ENCODE measurements around the gene ZNF575.
"Not testable (repeated sequence)": the region's sequence is repeated elsewhere in the genome, so short reads cannot be mapped to it uniquely, and the experiment has no call there.

The ZNF575 gene

GRCh38 chr19:43545276-43545675 lies 12.3 kb downstream of the ZNF575 start:
- DNase-seq = no peak

DNA sequence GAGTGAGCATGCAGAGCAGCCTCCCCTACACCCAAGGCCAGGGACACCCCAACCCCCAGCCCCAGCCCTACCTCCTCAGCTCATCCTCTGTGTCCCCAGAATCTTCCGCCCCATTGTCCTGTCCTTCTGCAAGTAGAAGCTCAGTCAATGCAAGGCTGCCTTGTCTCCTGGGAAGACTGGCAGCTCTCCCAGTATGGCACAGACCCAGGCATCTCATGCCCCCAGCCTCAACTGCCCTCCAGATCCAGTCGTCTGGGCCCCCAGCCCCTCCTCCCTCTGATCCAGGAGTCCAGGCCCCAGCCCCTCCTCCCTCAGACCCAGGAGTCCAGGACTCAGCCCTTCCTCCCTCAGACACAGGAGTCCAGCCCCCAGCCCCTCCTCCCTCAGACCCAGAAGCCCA lies 13.0 kb downstream of the ZNF575 start:
- DNase-seq = no peak

- no peak for DNase-seq
Measured at GRCh38 chr19:43546581-43546980, 13.6 kb downstream of the ZNF575 start.

DNA sequence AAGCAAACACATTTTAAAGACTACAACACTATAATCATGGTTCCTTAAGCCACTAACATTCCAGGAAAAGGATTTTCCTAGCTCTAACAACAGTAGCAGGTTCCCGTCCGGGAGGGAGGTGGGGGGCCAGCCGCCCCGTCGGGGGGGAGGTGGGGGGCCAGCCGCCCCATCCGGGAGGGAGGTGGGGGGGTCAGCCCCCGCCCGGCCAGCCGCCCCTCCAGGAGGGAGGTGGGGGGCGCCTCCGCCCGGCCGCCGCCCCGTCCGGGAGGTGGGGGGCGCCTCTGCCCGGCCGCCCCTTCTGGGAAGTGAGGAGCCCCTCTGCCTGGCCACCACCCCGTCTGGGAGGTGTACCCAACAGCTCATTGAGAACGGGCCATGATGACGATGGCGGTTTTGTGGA lies 14.9 kb downstream of the ZNF575 start:
- DNase-seq = not testable (repeated sequence)

DNA sequence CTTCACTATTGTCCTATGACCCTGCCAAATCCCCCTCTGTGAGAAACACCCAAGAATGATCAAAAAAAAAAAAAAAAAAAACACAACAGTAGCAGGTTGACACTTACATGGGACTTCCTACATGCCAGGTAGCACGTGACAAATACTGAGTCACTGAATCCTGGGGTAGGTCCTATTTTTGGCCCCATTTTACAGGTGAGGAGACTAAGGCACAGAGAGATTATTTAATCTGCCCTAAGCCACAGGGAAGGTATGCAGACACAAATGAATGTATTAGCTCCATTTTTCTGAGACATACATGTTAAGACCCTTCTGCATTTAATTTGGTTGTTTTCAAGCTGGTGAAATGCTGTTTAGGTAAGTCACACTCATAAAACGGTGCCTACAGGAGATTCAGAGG lies 15.7 kb downstream of the ZNF575 start:
- no peak for DNase-seq

DNA sequence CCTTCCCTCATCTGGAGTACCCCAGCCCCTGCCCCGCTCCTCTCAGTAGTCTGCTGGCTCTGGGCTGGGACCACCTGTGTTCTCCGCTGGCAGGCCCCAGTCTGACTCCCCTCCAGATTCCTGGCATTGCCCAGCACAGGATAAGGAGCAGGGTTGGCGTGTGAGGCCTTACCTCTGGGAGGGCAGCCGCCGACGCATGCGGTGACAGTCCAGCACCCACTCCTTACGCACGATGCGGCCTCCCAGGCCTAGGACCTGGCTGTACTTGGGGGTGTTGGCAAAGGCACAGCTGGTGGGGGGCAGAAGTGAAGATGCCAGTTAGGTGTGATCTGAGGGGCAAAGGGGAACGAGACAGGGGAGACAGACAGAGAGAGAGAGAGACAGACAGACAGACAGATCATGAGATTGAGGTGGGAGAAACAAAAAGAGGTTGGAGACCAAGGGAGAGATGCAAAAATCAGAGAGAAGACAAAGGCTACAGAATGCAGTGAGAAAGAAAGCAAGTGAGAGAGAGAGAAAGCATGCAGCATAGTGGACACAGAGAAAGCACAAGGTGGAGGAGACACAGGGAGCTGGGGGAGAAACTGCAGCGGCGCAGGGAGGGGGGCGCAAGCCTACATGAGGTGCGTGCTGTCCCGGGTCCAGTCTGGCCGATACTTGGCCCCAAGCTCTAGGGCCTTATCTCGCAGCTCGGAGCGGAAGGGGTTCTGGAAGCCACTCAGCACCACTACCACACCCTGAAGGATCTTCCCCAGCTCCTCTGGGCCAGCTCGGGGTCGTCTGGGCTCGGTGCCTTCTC lies 18.6 kb downstream of the ZNF575 start:
- no peak for DNase-seq

DNA sequence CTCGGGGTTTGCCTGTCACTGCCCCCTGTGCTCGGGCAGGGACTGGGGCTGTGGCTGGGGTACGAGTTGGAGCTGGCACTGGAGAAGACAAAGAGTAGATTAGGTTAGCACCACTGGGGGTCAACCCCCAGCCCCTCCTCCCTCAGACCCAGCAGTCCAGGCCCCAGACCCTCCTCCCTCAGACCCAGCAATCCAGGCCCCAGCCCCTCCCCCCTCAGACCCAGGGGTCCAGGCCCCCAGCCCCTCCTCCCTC lies 19.1 kb downstream of the ZNF575 start:
- no peak for DNase-seq

DNA sequence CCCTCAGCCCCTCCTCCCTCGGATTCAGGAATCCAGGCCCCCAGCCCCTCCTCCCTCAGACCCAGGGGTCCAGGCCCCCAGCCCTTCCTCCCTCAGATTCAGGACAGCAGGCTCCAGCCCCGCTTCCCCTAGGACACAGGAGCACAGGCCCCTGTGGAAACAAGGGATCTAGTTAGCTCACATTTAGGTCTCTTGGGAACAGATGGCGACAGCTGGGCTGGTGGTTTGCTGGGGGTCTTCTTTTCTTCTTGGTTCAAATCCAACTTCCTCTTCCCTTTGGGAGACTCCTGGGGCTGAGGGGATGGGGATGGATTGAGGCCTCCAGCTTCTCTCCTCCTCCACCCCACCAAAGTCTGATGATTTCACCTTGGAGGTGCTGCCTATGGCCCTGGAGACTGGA lies 19.6 kb downstream of the ZNF575 start:
- no peak for DNase-seq

GRCh38 chr19:43553656-43554055 lies 20.7 kb downstream of the ZNF575 start:
- DNase-seq = no peak

GRCh38 chr19:43554317-43554895 lies 21.4 kb downstream of the ZNF575 start:
- DNase-seq = no peak

GRCh38 chr19:43555185-43555770 lies 22.3 kb downstream of the ZNF575 start:
- DNase-seq = no peak

GRCh38 chr19:43560687-43561086 lies 27.7 kb downstream of the ZNF575 start:
- DNase-seq = no peak

DNA sequence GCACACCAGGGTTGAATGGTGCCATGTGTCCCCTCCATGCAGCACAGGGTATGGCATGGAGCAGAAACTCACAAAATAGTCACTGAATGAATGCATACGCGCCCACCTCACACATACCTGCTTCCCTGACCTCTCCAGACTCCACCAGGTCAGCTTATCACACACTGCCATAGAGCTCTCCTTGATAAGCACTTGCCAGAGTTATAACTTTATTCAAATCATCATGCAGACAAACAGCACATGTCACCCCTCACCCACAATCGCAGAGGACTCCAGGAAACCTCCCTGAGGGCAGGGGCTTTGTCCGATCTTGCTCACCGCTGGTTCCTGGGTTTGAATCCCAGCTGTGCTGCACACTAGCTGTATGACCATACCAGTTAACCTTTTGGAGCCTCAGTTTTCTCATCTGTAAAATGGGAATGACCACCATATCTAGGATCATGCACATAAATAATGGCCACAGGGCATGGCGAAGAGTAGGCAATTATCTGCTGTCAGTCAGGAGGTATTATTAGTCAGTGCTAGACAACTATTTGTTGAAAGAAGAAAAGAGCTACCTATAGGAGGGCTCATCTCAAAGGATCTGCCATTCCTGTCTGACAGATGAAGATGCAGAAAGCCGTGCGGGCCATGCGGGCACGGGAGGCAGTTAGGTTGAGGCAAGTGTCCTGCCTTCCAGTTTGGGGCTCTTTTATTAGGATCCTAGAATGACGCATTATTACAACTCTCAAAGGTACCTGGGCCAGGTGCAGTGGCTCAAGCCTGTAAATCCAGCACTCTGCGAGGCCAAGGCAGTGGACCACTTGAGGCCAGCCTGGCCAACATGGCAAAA lies 28.4 kb downstream of the ZNF575 start:
- no peak for DNase-seq

GRCh38 chr19:43562226-43562697 lies 29.3 kb downstream of the ZNF575 start:
- no peak for DNase-seq

DNA sequence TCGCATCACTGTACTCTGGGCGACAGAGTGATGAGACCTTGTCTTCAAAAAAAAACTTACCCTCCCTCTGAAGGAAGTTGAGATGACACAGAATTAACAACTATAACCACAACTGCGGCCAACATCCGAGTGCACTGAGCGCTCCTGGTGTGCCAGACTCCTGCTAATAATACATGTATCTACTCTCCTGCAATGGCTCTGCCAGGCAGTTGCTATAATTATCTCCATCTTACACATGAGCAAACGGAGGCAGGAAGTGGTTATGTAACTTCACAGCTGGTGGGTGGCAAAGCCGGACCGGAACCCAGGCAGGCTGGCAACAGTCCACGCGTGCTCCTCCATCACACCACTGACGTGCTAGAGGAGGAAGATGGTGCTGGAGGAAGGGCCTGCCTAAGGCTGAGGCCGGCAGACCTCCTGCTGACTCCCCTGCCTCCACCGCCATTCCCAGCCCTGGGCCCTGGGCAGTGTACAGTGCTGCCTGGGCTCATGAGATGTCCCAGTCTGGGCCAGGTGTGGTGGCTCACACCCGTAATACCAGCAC lies 29.8 kb downstream of the ZNF575 start:
- peak; percentile 11 for DNase-seq

DNA sequence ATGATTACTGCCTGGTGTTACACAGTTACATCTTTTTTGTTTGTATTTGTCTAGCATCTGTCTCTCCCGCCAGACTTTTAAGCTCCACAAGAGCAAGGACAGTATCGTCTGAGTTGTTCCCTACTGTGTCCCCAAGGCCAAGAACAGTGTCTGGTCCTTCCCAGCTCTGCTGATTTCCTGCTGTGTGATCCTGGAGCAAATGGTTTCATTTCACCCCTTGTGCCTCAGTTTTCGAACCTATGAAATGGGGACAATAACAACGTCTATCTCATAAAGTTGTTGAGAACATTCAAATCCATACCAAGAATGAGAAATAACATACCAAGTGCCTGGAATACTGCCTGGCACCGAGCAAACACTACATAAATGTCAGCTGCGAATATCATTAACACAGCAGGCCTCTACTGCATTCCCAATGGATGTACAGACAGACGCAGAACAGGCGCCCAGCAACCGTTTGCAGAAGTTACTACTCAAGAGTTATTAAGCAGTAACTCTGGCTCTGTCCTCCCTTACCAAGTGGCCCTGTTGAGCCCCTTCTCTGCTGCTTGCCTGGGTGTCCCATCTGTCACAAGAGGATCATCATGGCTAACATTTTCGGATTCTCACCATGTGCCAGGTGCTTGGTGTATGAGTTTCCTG lies 30.9 kb downstream of the ZNF575 start:
- DNase-seq = no peak

- no peak for DNase-seq
Measured at GRCh38 chr19:43564800-43565199, 31.8 kb downstream of the ZNF575 start.

DNA sequence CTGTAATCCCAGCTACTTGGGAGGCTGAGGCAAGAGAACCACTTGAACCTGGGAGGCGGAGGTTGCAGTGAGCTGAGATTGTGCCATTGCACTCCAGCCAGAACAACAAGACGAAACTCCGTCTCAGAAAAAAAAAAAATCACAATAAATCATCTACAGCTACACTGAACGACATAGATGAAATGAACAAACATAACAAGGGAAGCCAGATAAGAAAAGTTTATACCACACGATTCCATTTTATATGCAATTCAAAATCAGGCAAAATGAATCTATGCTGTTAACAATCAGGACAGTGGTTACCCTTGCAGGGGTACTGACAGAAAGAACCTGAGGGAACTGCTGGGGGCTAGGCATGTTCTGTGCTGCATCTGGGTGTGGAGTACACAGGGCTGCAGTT lies 36.7 kb downstream of the ZNF575 start:
- no peak for DNase-seq

DNA sequence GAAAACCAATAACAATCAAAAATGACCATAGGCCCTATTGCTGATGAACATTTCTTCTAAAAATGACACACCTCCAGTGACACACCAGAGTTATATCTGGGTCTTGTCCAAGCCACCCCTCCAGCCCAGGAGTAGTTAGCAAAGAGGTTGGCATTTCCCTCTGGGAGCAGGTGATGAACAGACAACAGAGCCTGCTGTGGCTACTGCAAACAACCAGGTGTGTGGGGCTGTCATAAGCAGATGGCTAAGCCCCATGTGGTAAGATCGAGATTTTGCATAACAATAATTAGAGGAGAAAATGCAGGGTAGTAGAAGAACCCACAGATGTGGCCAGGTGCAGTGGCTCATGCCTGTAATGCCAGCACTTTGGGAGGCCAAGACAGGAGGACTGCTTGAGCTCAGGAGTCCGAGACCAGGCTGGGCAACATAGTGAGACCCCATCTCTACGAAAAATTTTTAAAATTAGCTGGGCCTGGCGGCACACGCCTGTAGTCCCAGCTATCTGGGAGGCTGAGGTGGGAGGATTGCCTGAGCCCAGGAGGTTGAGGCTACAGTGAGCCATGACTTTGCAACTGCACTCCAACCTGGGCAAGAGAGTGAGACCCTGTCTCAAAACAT lies 37.3 kb downstream of the ZNF575 start:
- DNase-seq = peak; percentile 11

DNA sequence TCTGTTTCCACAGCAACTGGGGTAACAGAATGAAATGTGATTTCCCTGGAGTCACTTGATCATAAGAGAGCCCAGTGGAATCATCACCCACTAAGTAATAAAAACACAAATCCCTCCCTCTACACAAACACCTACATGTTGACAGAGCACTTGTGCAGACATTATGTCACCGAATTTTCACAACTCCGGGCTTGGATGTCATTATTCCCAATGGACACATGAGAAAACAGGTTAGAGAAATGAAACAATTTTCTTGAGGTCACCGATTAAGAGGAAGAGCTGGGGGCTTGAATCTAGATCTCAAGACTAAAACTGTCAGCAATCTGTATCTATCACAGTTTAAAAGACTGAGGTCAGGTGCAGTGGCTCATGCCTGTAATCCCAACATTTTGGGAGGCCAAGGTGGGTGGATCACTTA lies 39.2 kb downstream of the ZNF575 start:
- DNase-seq = peak; percentile 47

GRCh38 chr19:43574424-43575155 lies 41.6 kb downstream of the ZNF575 start:
- no peak for DNase-seq
